GM21360 (cell line): ENCODE results near the gene RAVER2.
"Not testable (repeated sequence)": the region's sequence is repeated elsewhere in the genome, so short reads cannot be mapped to it uniquely, and the experiment has no call there.

Source experiments
- ATAC-seq: cut with Tn5 transposase; IDR thresholded peaks from one replicate; pipeline ENCODE4 v1.9.1; 2021; ENCODE audit warnings: mild to moderate bottlenecking, moderate library complexity; ENCODE audit not compliant: unreplicated experiment

The RAVER2 gene

GRCh38 chr1:64744492-64745180 is at the start of gene RAVER2:
TSS of gene RAVER2 (plus strand) at chr1:64745075. CDS start at chr1:64745173, 98 bp downstream.
- ATAC-seq = peak; percentile 58

- ATAC-seq = no peak
These were observed 48.0 kb upstream of the RAVER2 start for GRCh38 chr1:64696879-64697278.

GRCh38 chr1:64699327-64699726 is 45.5 kb upstream of the RAVER2 start:
- no peak for ATAC-seq

- no peak for ATAC-seq
These were observed 43.8 kb upstream of the RAVER2 start for GRCh38 chr1:64701071-64701470.

- ATAC-seq = no peak
These were observed 43.0 kb upstream of the RAVER2 start for GRCh38 chr1:64701886-64702285.

- not testable (repeated sequence) for ATAC-seq
These were observed 42.2 kb upstream of the RAVER2 start for GRCh38 chr1:64702670-64703069.

GRCh38 chr1:64703600-64703999 is 41.3 kb upstream of the RAVER2 start:
- ATAC-seq = no peak

- no peak for ATAC-seq
These were observed 39.3 kb upstream of the RAVER2 start for GRCh38 chr1:64705591-64705990.

- no peak for ATAC-seq
These were observed 33.6 kb upstream of the RAVER2 start for GRCh38 chr1:64711266-64711665.

GRCh38 chr1:64712049-64712448 is 32.8 kb upstream of the RAVER2 start:
- ATAC-seq = no peak

GRCh38 chr1:64715186-64715585 is 29.7 kb upstream of the RAVER2 start:
- ATAC-seq = no peak

- no peak for ATAC-seq
These were observed 23.7 kb upstream of the RAVER2 start for GRCh38 chr1:64721135-64721534.

- ATAC-seq = no peak
These were observed 23.2 kb upstream of the RAVER2 start for GRCh38 chr1:64721576-64722145.

- ATAC-seq = no peak
These were observed 17.0 kb upstream of the RAVER2 start for GRCh38 chr1:64727861-64728260.

- ATAC-seq = no peak
These were observed 11.1 kb upstream of the RAVER2 start for GRCh38 chr1:64733581-64734286.

GRCh38 chr1:64734287-64734652 is 10.6 kb upstream of the RAVER2 start:
- no peak for ATAC-seq

GRCh38 chr1:64740687-64741086 is 4.2 kb upstream of the RAVER2 start:
- ATAC-seq = not testable (repeated sequence)

GRCh38 chr1:64743954-64744491 is 852 bp upstream of the RAVER2 start:
- no peak for ATAC-seq

GRCh38 chr1:64745181-64745985 is 508 bp downstream of the RAVER2 start:
- peak; percentile 30 for ATAC-seq

GRCh38 chr1:64745986-64746940 is 1.4 kb downstream of the RAVER2 start:
- no peak for ATAC-seq
